Ascending aorta (tissue), 2 donors: Measurements from ENCODE around the gene CDC45. TPM values are rescaled to one million over a fixed set of nuclear protein-coding genes. Genes with fewer than 3 reads are reported as not detected.

Experiments used
- DNase-seq, 2 donors: peaks; one replicate each; pipeline ENCODE4 v3.0.0-alpha.2; 2019; ENCODE audit warnings: low spot score in 2 of 2
- H3K27ac ChIP-seq, 2 donors: fragments of 200-600 bp; sonication (generic); one replicate each; pipeline ENCODE4 v1.5.1; 2016 to 2017; ENCODE audit warnings: mild to moderate bottlenecking in 1 of 2
- H3K27me3 ChIP-seq: fragments of 200-600 bp; sonication (generic); one replicate; pipeline ENCODE4 v1.5.1; 2017
- H3K36me3 ChIP-seq, 2 donors: fragments of 200-600 bp; sonication (generic); one replicate each; pipeline ENCODE4 v1.5.1; 2016
- H3K4me1 ChIP-seq, 2 donors: fragments of 200-600 bp; sonication (generic); one replicate each; pipeline ENCODE4 v1.5.1; 2016 to 2017; ENCODE audit warnings: mild to moderate bottlenecking in 1 of 2
- H3K4me3 ChIP-seq, 2 donors: fragments of 200-600 bp; sonication (generic); one replicate each; pipeline ENCODE4 v1.5.1; 2016 to 2017; ENCODE audit warnings: mild to moderate bottlenecking in 1 of 2
- H3K9me3 ChIP-seq, 2 donors: fragments of 200-600 bp; sonication (generic); one replicate each; pipeline ENCODE4 v1.5.1; 2016
- CTCF ChIP-seq, 3 experiments: fragments of 200-600 bp in 2 of 3; fragments of 450-650 bp in 1 of 3; sonication (generic) in 2 of 3; IDR thresholded peaks; one replicate each; pipeline ENCODE4 v1.5.1; 2016 to 2019; ENCODE audit warnings: antibody characterized with exemption in 3 of 3, mild to moderate bottlenecking in 1 of 3, moderate library complexity in 1 of 3
- intact Hi-C: fragments of 100-400 bp; cut with DNase I; formaldehyde crosslinking; loops from one replicate; pipeline ENCODE4 v1.15.1; 2023
- total RNA-seq: library from RNA; depleted of rRNA; stranded (reverse); fragments of >200 nt; gene quantifications from one replicate; pipeline ENCODE4 v1.1.0, GENCODE V29; 2016

CDC45 gene
- total RNA-seq, 1 donor from 2014 or later, result not detected

GRCh38 chr22:19556963-19557545 lies 77.3 kb downstream of the CDC45 start:
- TF ChIP-seq CTCF (IDR thresholded peaks at IDR 0.05), result no peak
- intact Hi-C loops, result no loop called here
- no peaks in the 10 kb centered on the region for H3K4me1 ChIP-seq
- H3K9me3 ChIP-seq, result no peaks in the 10 kb centered on the region
- H3K27ac ChIP-seq, result no peak overlapping the region
- no peaks in the 10 kb centered on the region for H3K36me3 ChIP-seq
- no peaks in the 10 kb centered on the region for H3K27me3 ChIP-seq
- DNase-seq, result no peak
- no peak overlapping the region for H3K4me3 ChIP-seq

- H3K4me3 ChIP-seq, result no peak overlapping the region
Observed at GRCh38 chr22:19559324-19559811, 79.6 kb downstream of the CDC45 start.

GRCh38 chr22:19559956-19560355 lies 80.2 kb downstream of the CDC45 start:
- no peak for DNase-seq
- no peak overlapping the region for H3K27ac ChIP-seq
- H3K27me3 ChIP-seq, result no peaks in the 10 kb centered on the region
- no peak for TF ChIP-seq CTCF (IDR thresholded peaks at IDR 0.05)
- H3K9me3 ChIP-seq, result no peaks in the 10 kb centered on the region
- no peaks in the 10 kb centered on the region for H3K36me3 ChIP-seq
- intact Hi-C loops, result no loop called here
- no peak overlapping the region for H3K4me3 ChIP-seq
- no peaks in the 10 kb centered on the region for H3K4me1 ChIP-seq

More at GRCh38 chr22:19559324-19559811, 79.6 kb downstream of the CDC45 start:
- no peak for TF ChIP-seq CTCF (IDR thresholded peaks at IDR 0.05)
- Histone ChIP-seq H3K36me3 (no peaks in the 10 kb centered on the region), H3K27me3 (no peaks in the 10 kb centered on the region), H3K27ac (no peak overlapping the region), H3K9me3 (no peaks in the 10 kb centered on the region), H3K4me1 (no peaks in the 10 kb centered on the region)
- DNase-seq, result no peak
- intact Hi-C loops, result no loop called here

GRCh38 chr22:19565382-19566278 lies 85.9 kb downstream of the CDC45 start:
- no peak for DNase-seq
- H3K36me3 ChIP-seq, result no peaks in the 10 kb centered on the region
- H3K9me3 ChIP-seq, result no peaks in the 10 kb centered on the region
- no peaks in the 10 kb centered on the region for H3K27me3 ChIP-seq
- no peak overlapping the region for H3K27ac ChIP-seq
- no peaks in the 10 kb centered on the region for H3K4me1 ChIP-seq
- H3K4me3 ChIP-seq, result no peak overlapping the region
- no peak for TF ChIP-seq CTCF (IDR thresholded peaks at IDR 0.05)
- intact Hi-C loops, result no loop called here

- no peak overlapping the region for H3K27ac ChIP-seq
- no peaks in the 10 kb centered on the region for H3K4me1 ChIP-seq
- H3K9me3 ChIP-seq, result no peaks in the 10 kb centered on the region
- H3K4me3 ChIP-seq, result no peak overlapping the region
- no peak for TF ChIP-seq CTCF (IDR thresholded peaks at IDR 0.05)
- no peaks in the 10 kb centered on the region for H3K36me3 ChIP-seq
- intact Hi-C loops, result no loop called here
- DNase-seq, result no peak
- H3K27me3 ChIP-seq, result no peaks in the 10 kb centered on the region
Observed at GRCh38 chr22:19566279-19567156, 86.8 kb downstream of the CDC45 start.
